ENCODE data around the gene SRC.

The SRC gene

GRCh38 chr20:37393196-37393862, 47.4 kb downstream of the SRC start:
- DNase-seq (ENCODE audit: low read depth in 1 of 2, low spot score in 1 of 2): no peak
- Histone ChIP-seq H3K27me3 (ENCODE audit: insufficient read depth, poor library complexity, severe bottlenecking) (no peaks in the 10 kb centered on the region), H3K27ac (replicated peaks) (no peak overlapping the region), H3K4me3 (replicated peaks; ENCODE audit: insufficient read depth, low read length) (no peak overlapping the region)
- TF ChIP-seq POLR2AphosphoS5 (IDR thresholded peaks at IDR 0.05; ENCODE audit: low read depth) (no peak), CTCF (IDR thresholded peaks at IDR 0.05; ENCODE audit: insufficient read depth, low read length) (no peak), GABPA (IDR thresholded peaks at IDR 0.05; ENCODE audit: low read depth) (no peak), REST (IDR thresholded peaks at IDR 0.05; ENCODE audit: insufficient replicate concordance, low read depth) (no peak), SPI1 (IDR thresholded peaks at IDR 0.05; ENCODE audit: borderline replicate concordance, low read depth) (no peak)

- Histone ChIP-seq H3K4me3 (replicated peaks; ENCODE audit: insufficient read depth, low read length) (no peak overlapping the region), H3K27ac (replicated peaks) (no peak overlapping the region), H3K27me3 (ENCODE audit: insufficient read depth, poor library complexity, severe bottlenecking) (no peaks in the 10 kb centered on the region)
- DNase-seq (ENCODE audit: low read depth in 1 of 2, low spot score in 1 of 2): no peak
- TF ChIP-seq SPI1 (IDR thresholded peaks at IDR 0.05; ENCODE audit: borderline replicate concordance, low read depth) (no peak), REST (IDR thresholded peaks at IDR 0.05; ENCODE audit: insufficient replicate concordance, low read depth) (no peak), POLR2AphosphoS5 (IDR thresholded peaks at IDR 0.05; ENCODE audit: low read depth) (no peak), CTCF (IDR thresholded peaks at IDR 0.05; ENCODE audit: insufficient read depth, low read length) (no peak), GABPA (IDR thresholded peaks at IDR 0.05; ENCODE audit: low read depth) (no peak)
These were observed 48.1 kb downstream of the SRC start for GRCh38 chr20:37393863-37394542.

GRCh38 chr20:37394543-37395409, 48.8 kb downstream of the SRC start:
- Histone ChIP-seq H3K27me3 (ENCODE audit: insufficient read depth, poor library complexity, severe bottlenecking) (no peaks in the 10 kb centered on the region), H3K27ac (replicated peaks) (no peak overlapping the region), H3K4me3 (replicated peaks; ENCODE audit: insufficient read depth, low read length) (no peak overlapping the region)
- TF ChIP-seq SPI1 (IDR thresholded peaks at IDR 0.05; ENCODE audit: borderline replicate concordance, low read depth): no peak
- TF ChIP-seq GABPA (IDR thresholded peaks at IDR 0.05; ENCODE audit: low read depth): no peak
- no peak for TF ChIP-seq POLR2AphosphoS5 (IDR thresholded peaks at IDR 0.05; ENCODE audit: low read depth)
- no peak for TF ChIP-seq CTCF (IDR thresholded peaks at IDR 0.05; ENCODE audit: insufficient read depth, low read length)
- TF ChIP-seq REST (IDR thresholded peaks at IDR 0.05; ENCODE audit: insufficient replicate concordance, low read depth): no peak
- peak in 1 of 2 experiments; percentile 44 for DNase-seq (ENCODE audit: low read depth in 1 of 2, low spot score in 1 of 2)

All from HL-60 (cell line).